ENCODE measurements around the gene AFF3.
A peak's percentile ranks its signal among the peaks of the same experiment; 100 is the strongest.

AFF3 gene

GRCh38 chr2:99725820-99726219 is 416.6 kb downstream of the AFF3 start:
- TF ChIP-seq, protein P1, sequence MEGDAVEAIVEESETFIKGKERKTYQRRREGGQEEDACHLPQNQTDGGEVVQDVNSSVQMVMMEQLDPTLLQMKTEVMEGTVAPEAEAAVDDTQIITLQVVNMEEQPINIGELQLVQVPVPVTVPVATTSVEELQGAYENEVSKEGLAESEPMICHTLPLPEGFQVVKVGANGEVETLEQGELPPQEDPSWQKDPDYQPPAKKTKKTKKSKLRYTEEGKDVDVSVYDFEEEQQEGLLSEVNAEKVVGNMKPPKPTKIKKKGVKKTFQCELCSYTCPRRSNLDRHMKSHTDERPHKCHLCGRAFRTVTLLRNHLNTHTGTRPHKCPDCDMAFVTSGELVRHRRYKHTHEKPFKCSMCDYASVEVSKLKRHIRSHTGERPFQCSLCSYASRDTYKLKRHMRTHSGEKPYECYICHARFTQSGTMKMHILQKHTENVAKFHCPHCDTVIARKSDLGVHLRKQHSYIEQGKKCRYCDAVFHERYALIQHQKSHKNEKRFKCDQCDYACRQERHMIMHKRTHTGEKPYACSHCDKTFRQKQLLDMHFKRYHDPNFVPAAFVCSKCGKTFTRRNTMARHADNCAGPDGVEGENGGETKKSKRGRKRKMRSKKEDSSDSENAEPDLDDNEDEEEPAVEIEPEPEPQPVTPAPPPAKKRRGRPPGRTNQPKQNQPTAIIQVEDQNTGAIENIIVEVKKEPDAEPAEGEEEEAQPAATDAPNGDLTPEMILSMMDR (IDR thresholded peaks at IDR 0.05; ENCODE audit: low read depth, low read length) = peak; percentile 49
- no peak for DNase-seq (ENCODE audit: low read depth, low spot score)
- in situ Hi-C loops (cut with HindIII; ENCODE audit: low sequenced_read_pairs) = no loop called here
- no peak overlapping the region for H3K4me3 ChIP-seq (ENCODE audit: low read depth, low read length)

DNA sequence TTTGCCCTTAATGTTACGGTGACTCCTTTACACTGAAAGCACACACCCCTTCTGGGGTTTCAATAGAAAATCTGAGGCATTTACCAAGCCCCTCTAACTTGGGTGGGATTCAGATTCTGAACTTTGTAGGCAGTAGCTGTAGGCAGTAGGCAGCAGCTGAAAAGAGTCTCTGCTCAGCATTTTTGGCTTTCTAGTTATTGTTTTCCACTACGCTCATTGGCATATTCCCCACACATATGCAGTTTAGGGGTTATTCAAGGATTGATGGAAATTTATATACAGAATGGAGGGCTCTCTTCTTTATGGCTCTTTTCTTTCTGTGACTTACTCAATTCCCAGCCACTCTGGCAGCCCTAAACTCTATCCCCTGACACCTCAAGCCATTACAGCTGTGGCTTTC is 419.9 kb downstream of the AFF3 start:
- H3K4me3 ChIP-seq (ENCODE audit: low read depth, low read length) = no peak overlapping the region
- in situ Hi-C loops (cut with HindIII; ENCODE audit: low sequenced_read_pairs) = no loop called here
- no peak for DNase-seq (ENCODE audit: low read depth, low spot score)
- TF ChIP-seq, protein P1 (IDR thresholded peaks at IDR 0.05; ENCODE audit: low read depth, low read length) = no peak

GRCh38 chr2:99719102-99719501 is 423.3 kb downstream of the AFF3 start:
- TF ChIP-seq, protein P1 (IDR thresholded peaks at IDR 0.05; ENCODE audit: low read depth, low read length) = no peak
- no peak for DNase-seq (ENCODE audit: low read depth, low spot score)
- in situ Hi-C loops (cut with HindIII; ENCODE audit: low sequenced_read_pairs) = no loop called here
- no peak overlapping the region for H3K4me3 ChIP-seq (ENCODE audit: low read depth, low read length)

- TF ChIP-seq, protein P1 (IDR thresholded peaks at IDR 0.05; ENCODE audit: low read depth, low read length) = no peak
- in situ Hi-C loops (cut with HindIII; ENCODE audit: low sequenced_read_pairs) = no loop called here
- H3K4me3 ChIP-seq (ENCODE audit: low read depth, low read length) = no peak overlapping the region
- no peak for DNase-seq (ENCODE audit: low read depth, low spot score)
Observed at GRCh38 chr2:99715956-99716355, 426.4 kb downstream of the AFF3 start.

GRCh38 chr2:99714349-99714748 is 428.0 kb downstream of the AFF3 start:
- H3K4me3 ChIP-seq (ENCODE audit: low read depth, low read length) = no peak overlapping the region
- no peak for DNase-seq (ENCODE audit: low read depth, low spot score)
- in situ Hi-C loops (cut with HindIII; ENCODE audit: low sequenced_read_pairs) = no loop called here
- TF ChIP-seq, protein P1 (IDR thresholded peaks at IDR 0.05; ENCODE audit: low read depth, low read length) = no peak

GRCh38 chr2:99711144-99711543 is 431.2 kb downstream of the AFF3 start:
- TF ChIP-seq, protein P1 (IDR thresholded peaks at IDR 0.05; ENCODE audit: low read depth, low read length) = no peak
- in situ Hi-C loops (cut with HindIII; ENCODE audit: low sequenced_read_pairs) = no loop called here
- H3K4me3 ChIP-seq (ENCODE audit: low read depth, low read length) = no peak overlapping the region
- DNase-seq (ENCODE audit: low read depth, low spot score) = no peak

GRCh38 chr2:99710721-99711120 is 431.7 kb downstream of the AFF3 start:
- TF ChIP-seq, protein P1 (IDR thresholded peaks at IDR 0.05; ENCODE audit: low read depth, low read length) = no peak
- DNase-seq (ENCODE audit: low read depth, low spot score) = no peak
- no peak overlapping the region for H3K4me3 ChIP-seq (ENCODE audit: low read depth, low read length)
- in situ Hi-C loops (cut with HindIII; ENCODE audit: low sequenced_read_pairs) = no loop called here
